K562 (cell line): ENCODE measurements around the gene TEX22. TPM values are rescaled to one million over a fixed set of nuclear protein-coding genes. Genes with fewer than 3 reads are reported as not detected.

Experiments
- ATAC-seq: fragments of 200-7000 bp; cut with Tn5 transposase; 3 replicates; pipeline ENCODE4 v1.9.1; 2020; ENCODE audit warnings: moderate library complexity
- BruUV-seq: library from RNA; stranded (reverse); fragments of 400-500 nt; replicated peaks from 2 replicates; lab custom pipeline; 2021; lab: Mats Ljungman, UMichigan
- CTCF ChIA-PET: fragments of 300-600 bp; formaldehyde crosslinking; extraction: SDS; loops from one replicate; lab custom pipeline; 2021; ENCODE audit warnings: low intra/inter-chr PET ratio; lab: Yijun Ruan, JAX
- POLR2A ChIA-PET: fragments of 300-600, 350-650 bp; sonication (Branson Sonifier 250); formaldehyde crosslinking; extraction: SDS; loops from one replicate; lab custom pipeline; 2021; ENCODE audit warnings: antibody characterized with exemption, inconsistent platforms; lab: Yijun Ruan, JAX
- DNase-seq, 4 experiments: peaks; one replicate each; pipeline versions ENCODE4 v3.0.0 to v3.0.0-alpha.2; 2011 to 2018; ENCODE audit warnings: low spot score in 3 of 4, mixed read lengths in 3 of 4; ENCODE audit errors: extremely low read depth in 1 of 4
- FAIRE-seq: peaks from 2 replicates; lab custom pipeline; 2011; peaks lifted over from hg19 to GRCh38; lab: Jason Lieb, UNC
- H2AFZ ChIP-seq: 2 replicates; pipeline ENCODE4 v1.6.0; 2011; ENCODE audit warnings: low read depth, low read length, control low read depth, inconsistent platforms
- H3K27ac ChIP-seq: fragments of 200-600 bp; 3 replicates; pipeline ENCODE4 v1.8.0; 2011; ENCODE audit warnings: low read depth, mild to moderate bottlenecking, control low read depth, inconsistent platforms, low read length, moderate library complexity, mixed read lengths; ENCODE audit errors: extremely low read depth
- H3K27me3 ChIP-seq, 2 experiments: fragments of 300-600 bp in 1 of 2; 2 replicates in 1 of 2; 3 replicates in 1 of 2; pipeline versions ENCODE4 v1.6.0 to v1.8.0; 2011; ENCODE audit warnings: inconsistent platforms in 2 of 2, low read length in 2 of 2, mild to moderate bottlenecking in 1 of 2, mixed read lengths in 1 of 2, moderate library complexity in 1 of 2; ENCODE audit not compliant: control insufficient read depth in 2 of 2, insufficient read depth in 2 of 2
- H3K36me3 ChIP-seq: fragments of 300-600 bp; 3 replicates; pipeline ENCODE4 v1.8.0; 2011; ENCODE audit warnings: mild to moderate bottlenecking, low read length, inconsistent platforms; ENCODE audit not compliant: control insufficient read depth, insufficient read depth
- H3K4me1 ChIP-seq, 2 experiments: fragments of 200-600 bp in 1 of 2; replicated peaks in 1 of 2; 2 replicates in 1 of 2; 3 replicates in 1 of 2; pipeline versions ENCODE4 v1.5.1 to v1.8.0; 2011; ENCODE audit warnings: inconsistent platforms in 2 of 2, low read length in 2 of 2, mild to moderate bottlenecking in 1 of 2, mixed read lengths in 1 of 2, moderate library complexity in 1 of 2; ENCODE audit not compliant: control insufficient read depth in 2 of 2, insufficient read depth in 2 of 2
- H3K4me2 ChIP-seq: 2 replicates; pipeline ENCODE4 v1.6.1; 2011; ENCODE audit warnings: low read length, control low read depth, inconsistent platforms, mixed read lengths; ENCODE audit not compliant: insufficient read depth
- H3K4me3 ChIP-seq: fragments of 200-600 bp; sonication (generic), shearing (Covaris generic); 2 replicates; pipeline ENCODE4 v1.5.1; 2016; ENCODE audit warnings: control low read depth, inconsistent platforms
- H3K79me2 ChIP-seq: fragments of 200-600 bp; 3 replicates; pipeline ENCODE4 v1.8.0; 2011; ENCODE audit warnings: low read length, inconsistent platforms; ENCODE audit not compliant: control insufficient read depth, insufficient read depth
- H3K9ac ChIP-seq, 2 experiments: 2 replicates each; pipeline versions ENCODE4 v1.6.0 to v1.6.1; 2011; ENCODE audit warnings: low read depth in 2 of 2, low read length in 2 of 2, control low read depth in 1 of 2, inconsistent platforms in 1 of 2, mild to moderate bottlenecking in 1 of 2, mixed read lengths in 1 of 2; ENCODE audit not compliant: insufficient read depth in 1 of 2
- H3K9me1 ChIP-seq: one replicate; pipeline ENCODE4 v1.6.0; 2011; ENCODE audit warnings: inconsistent platforms, mild to moderate bottlenecking, low read length, moderate library complexity; ENCODE audit not compliant: control insufficient read depth, insufficient read depth
- H3K9me3 ChIP-seq: replicated peaks from 2 replicates; pipeline ENCODE4 v1.5.1; 2011; ENCODE audit warnings: low read depth, low read length, inconsistent platforms; ENCODE audit not compliant: control insufficient read depth, insufficient read depth
- H4K20me1 ChIP-seq: replicated peaks from 2 replicates; pipeline ENCODE4 v1.6.1; 2011; ENCODE audit warnings: low read length, inconsistent platforms, mixed read lengths; ENCODE audit not compliant: control insufficient read depth, insufficient read depth
- C11orf30 ChIP-seq: fragments of 450-650 bp; IDR thresholded peaks from 2 replicates; pipeline ENCODE4 v1.6.1; 2016; ENCODE audit warnings: low read depth, mild to moderate bottlenecking
- CXXC5 ChIP-seq: fragments of 250-450 bp; sonication (Bioruptor Pico); IDR thresholded peaks from 2 replicates; pipeline ENCODE4 v1.8.0; 2022; ENCODE audit warnings: inconsistent platforms, mild to moderate bottlenecking, moderate library complexity
- ETS2 ChIP-seq: IDR thresholded peaks from 2 replicates; pipeline ENCODE4 v1.6.1; 2016; ENCODE audit warnings: borderline replicate concordance, missing genetic modification characterization, mild to moderate bottlenecking, moderate library complexity, missing compliant biosample characterization; ENCODE audit not compliant: poor library complexity, severe bottlenecking
- FIP1L1 ChIP-seq: fragments of 200-400 bp; formaldehyde crosslinking; IDR thresholded peaks from 2 replicates; pipeline ENCODE4 v1.6.1; 2018; ENCODE audit warnings: mild to moderate bottlenecking, low read depth, low read length; ENCODE audit not compliant: poor library complexity, severe bottlenecking
- ID3 ChIP-seq, 2 experiments: fragments of 250-450 bp in 1 of 2; fragments of 450-650 bp in 1 of 2; sonication (Bioruptor Pico) in 1 of 2; IDR thresholded peaks; 2 replicates each; pipeline versions ENCODE4 v1.6.1 to v1.8.0; 2016 to 2021; ENCODE audit warnings: mild to moderate bottlenecking in 2 of 2, moderate library complexity in 2 of 2, missing compliant biosample characterization in 1 of 2, missing genetic modification characterization in 1 of 2
- LARP7 ChIP-seq: fragments of 450-650 bp; IDR thresholded peaks from 2 replicates; pipeline ENCODE4 v1.6.1; 2016
- MAFK ChIP-seq: IDR thresholded peaks from 2 replicates; pipeline ENCODE4 v1.6.1; 2011; ENCODE audit warnings: low read length, improper control_type of control experiment
- MNT ChIP-seq, 2 experiments: fragments of 450-650 bp; conservative IDR thresholded peaks; 2 replicates each; pipeline ENCODE4 v1.6.1; 2017; ENCODE audit warnings: mild to moderate bottlenecking in 2 of 2, moderate library complexity in 2 of 2
- NR1H2 ChIP-seq: sonication (generic); formaldehyde crosslinking; IDR thresholded peaks from 2 replicates; pipeline ENCODE4 v1.4.0; 2020; ENCODE audit warnings: mild to moderate bottlenecking, missing genetic modification reagents
- RBBP5 ChIP-seq: fragments of 200-600 bp; sonication (generic); IDR thresholded peaks from 2 replicates; pipeline ENCODE4 v1.6.1; 2012; ENCODE audit warnings: borderline replicate concordance, mild to moderate bottlenecking, low read length, control low read depth, inconsistent platforms; ENCODE audit not compliant: insufficient read depth, poor library complexity, severe bottlenecking
- TFAM ChIP-seq: fragments of 250-450 bp; sonication (Bioruptor Pico); conservative IDR thresholded peaks from 2 replicates; pipeline ENCODE4 v1.5.0; 2021; ENCODE audit warnings: mild to moderate bottlenecking, moderate library complexity
- ZFP36 ChIP-seq: fragments of 150-350 bp; IDR thresholded peaks from 2 replicates; pipeline ENCODE4 v1.6.1; 2018; ENCODE audit warnings: low read length, low read depth; ENCODE audit not compliant: partially characterized antibody
- ZNF316 ChIP-seq: fragments of 450-650 bp; IDR thresholded peaks from 2 replicates; pipeline ENCODE4 v1.6.1; 2016
- WGBS: fragments of 100-300 bp; shearing (Covaris generic); methylation state at CpG from one replicate; pipeline ENCODE4 v1.1.6; 2016; ENCODE audit warnings: low coverage, mixed read lengths; ENCODE audit not compliant: insufficient coverage; ENCODE audit errors: missing lambda C conversion rate; 5-methylcytosine and 5-hydroxymethylcytosine counted together
- in situ Hi-C: fragments of 300-500 bp; cut with MboI; formaldehyde crosslinking; loops from 4 replicates; pipeline ENCODE4 v1.15.0; 2018; ENCODE audit warnings: inconsistent platforms, mixed read lengths
- intact Hi-C: fragments of 100-400 bp; cut with micrococcal nuclease; formaldehyde crosslinking; loops from 2 replicates; pipeline ENCODE4 v1.14.2; 2022
- polyA plus RNA-seq, 8 experiments: library from polyadenylated mRNA; depleted of rRNA in 4 of 8; stranded (reverse) in 5 of 8; unstranded in 3 of 8; fragments of >200 nt; fragmentation: Nextera tagmentation in 2 of 8; fragmentation: Illumina TruSeq in 1 of 8; extraction: Ambion mirVana in 2 of 8; extraction: Trizol in 1 of 8; gene quantifications; 2 replicates each; pipeline versions ENCODE4 v1.2.1 to v1.2.3, GENCODE V29; 2011 to 2014; ENCODE audit warnings: inconsistent platforms in 1 of 8, missing spikeins in 1 of 8
- total RNA-seq, 7 experiments: library from RNA; depleted of rRNA in 6 of 7; stranded (reverse); fragments of >200 nt in 6 of 7; fragmentation: Illumina TruSeq in 2 of 7; extraction: Trizol in 2 of 7; gene quantifications; 2 replicates each; pipeline versions ENCODE4 v1.2.1 to v1.2.3, GENCODE V29; 2011 to 2021; ENCODE audit warnings: low replicate concordance in 1 of 7

Gene TEX22
- total and polyA plus RNA-seq, 9 of the 15 experiments (the other 6 are each of a cell fraction or from before 2014, with no cell fraction given): 0.04 to 1.7 (median 0.23) TPM; not detected in 2

GRCh38 chr14:105385698-105386365 is 12.5 kb upstream of the TEX22 start:
- DNase-seq: no peak
- Histone ChIP-seq H3K9me1 (no peaks in the 10 kb centered on the region), H4K20me1 (no peaks in the 10 kb centered on the region; the same call in 1 of the 2 replicates), H3K4me2 (no peak overlapping the region), H3K27me3 (no peaks in the 10 kb centered on the region), H3K36me3 (no peaks in the 10 kb centered on the region), H3K9me3 (no peaks in the 10 kb centered on the region), H3K4me1 (peaks cover 0 to 31% of the 10 kb centered on the region in 2 experiments; a peak in 2 of 5 replicates), H3K4me3 (no peak overlapping the region), H3K79me2 (no peaks in the 10 kb centered on the region), H2AFZ (no peak overlapping the region), H3K9ac (no peak overlapping the region; a peak in 1 of 4 replicates), H3K27ac (no peak overlapping the region)
- TF ChIP-seq NR1H2 (CRISPR knock-in tag): no peak
- TF ChIP-seq RBBP5: no peak
- TF ChIP-seq MAFK: 0 out of 2 replicates have a peak, but pooled peaks have one; percentile 20
- no peak for TF ChIP-seq TFAM
- no peak for TF ChIP-seq ZFP36
- no peak for TF ChIP-seq ID3 (CRISPR knock-in tag; IDR thresholded peaks at IDR 0.05)
- TF ChIP-seq ID3 (tag; IDR thresholded peaks at IDR 0.05): no peak
- no peak for TF ChIP-seq LARP7
- TF ChIP-seq ZNF316: peak; percentile 42
- TF ChIP-seq MNT (conservative IDR thresholded peaks at IDR 0.05): no peak
- no peak for TF ChIP-seq CXXC5 (CRISPR knock-in tag)
- no peak for TF ChIP-seq FIP1L1
- 0 out of 2 replicates have a peak, but pooled peaks have one; percentile 23 for TF ChIP-seq C11orf30
- no peak for TF ChIP-seq ETS2 (tag)
- no peak for FAIRE-seq
- intact Hi-C loops: no loop called here
- ATAC-seq: no peak
- in situ Hi-C loops: no loop called here
- WGBS: 65% methylated on average over 5 of the region's 22 CpGs
- BruUV-seq: no TSS peak
- CTCF ChIA-PET: no interaction called here
- POLR2A ChIA-PET: no interaction called here
